CD4-positive, alpha-beta memory T cell (primary cell): ENCODE data around the gene CDH8. TPM values are rescaled to one million over a fixed set of nuclear protein-coding genes. Genes with fewer than 3 reads are reported as not detected.
"Not testable (repeated sequence)": the region's sequence is repeated elsewhere in the genome, so short reads cannot be mapped to it uniquely, and the experiment has no call there.

Experiments used
- CTCF ChIA-PET: fragments of 350-600 bp; sonication (Branson Sonifier 250); formaldehyde crosslinking; loops from one replicate; lab custom pipeline; 2021; ENCODE audit warnings: inconsistent platforms; ENCODE audit not compliant: partially characterized antibody; lab: Charles Lee
- POLR2A ChIA-PET: fragments of 350-600 bp; sonication (Branson Sonifier 250); formaldehyde crosslinking; loops from one replicate; lab custom pipeline; 2021; ENCODE audit not compliant: partially characterized antibody; lab: Charles Lee
- DNase-seq, 5 donors: peaks; one replicate each; pipeline versions ENCODE4 v3.0.0 to v3.0.0-alpha.2; 2020 to 2022; ENCODE audit warnings: mixed read lengths in 1 of 5
- H3K27ac ChIP-seq: one replicate; pipeline ENCODE4 v1.7.0; 2013; ENCODE audit warnings: low read depth, low read length
- H3K27me3 ChIP-seq: 2 replicates; pipeline ENCODE4 v1.7.0; 2013; ENCODE audit warnings: mild to moderate bottlenecking, low read length, moderate library complexity; ENCODE audit not compliant: insufficient read depth
- H3K36me3 ChIP-seq: 2 replicates; pipeline ENCODE4 v1.7.0; 2013; ENCODE audit warnings: mild to moderate bottlenecking, low read length, moderate library complexity; ENCODE audit not compliant: insufficient read depth
- H3K4me1 ChIP-seq: 2 replicates; pipeline ENCODE4 v1.7.0; 2013; ENCODE audit warnings: mild to moderate bottlenecking, low read length, moderate library complexity; ENCODE audit not compliant: insufficient read depth
- H3K4me3 ChIP-seq, 2 donors: one replicate each; pipeline ENCODE4 v1.7.0; 2013; ENCODE audit warnings: low read length in 2 of 2, mild to moderate bottlenecking in 1 of 2
- H3K9me3 ChIP-seq, 2 donors: one replicate each; pipeline ENCODE4 v1.7.0; 2013; ENCODE audit warnings: low read length in 2 of 2, control low read depth in 1 of 2; ENCODE audit not compliant: control insufficient read depth in 1 of 2
- H3K27ac Mint-ChIP-seq, 7 donors: one replicate each; pipeline ENCODE4 v1.8.0; 2020 to 2021; ENCODE audit warnings: mixed read lengths in 7 of 7, mild to moderate bottlenecking in 6 of 7, inconsistent platforms in 3 of 7, moderate library complexity in 3 of 7
- H3K27me3 Mint-ChIP-seq, 2 donors: one replicate each; pipeline ENCODE4 v1.8.0; 2020 to 2021; ENCODE audit warnings: mixed read lengths in 2 of 2
- H3K36me3 Mint-ChIP-seq, 2 donors: one replicate each; pipeline ENCODE4 v1.8.0; 2020 to 2021; ENCODE audit warnings: mixed read lengths in 2 of 2, inconsistent platforms in 1 of 2, mild to moderate bottlenecking in 1 of 2
- H3K4me1 Mint-ChIP-seq, 4 donors: one replicate each; pipeline ENCODE4 v1.8.0; 2020 to 2021; ENCODE audit warnings: mixed read lengths in 4 of 4, mild to moderate bottlenecking in 1 of 4
- H3K4me3 Mint-ChIP-seq, 8 donors: one replicate each; pipeline ENCODE4 v1.8.0; 2020 to 2021; ENCODE audit warnings: mixed read lengths in 8 of 8, mild to moderate bottlenecking in 7 of 8, moderate library complexity in 6 of 8, inconsistent platforms in 3 of 8
- H3K9me3 Mint-ChIP-seq, 8 donors: one replicate each; pipeline ENCODE4 v1.8.0; 2020 to 2021; ENCODE audit warnings: mixed read lengths in 8 of 8, mild to moderate bottlenecking in 5 of 8, inconsistent platforms in 3 of 8, moderate library complexity in 1 of 8
- intact Hi-C: fragments of 100-400 bp; cut with micrococcal nuclease; formaldehyde crosslinking; loops from one replicate; pipeline ENCODE4 v1.15.1; 2023
- polyA plus RNA-seq, 2 donors: library from polyadenylated mRNA; unstranded; fragments of 300-500 nt; fragmentation: Illumina TruSeq; gene quantifications; one replicate each; pipeline ENCODE4 v1.2.3, GENCODE V29; 2021
- total RNA-seq, 2 experiments: library from RNA; stranded (reverse); gene quantifications; one replicate each; pipeline ENCODE4 v1.2.3, GENCODE V29; 2021

Gene CDH8
- total and polyA plus RNA-seq, 4 experiments from 2014 or later, result not detected

- Mint-ChIP-seq H3K4me3 (no peak overlapping the region), H3K9me3 (peaks cover 0 to 47% (median 21%) of the 10 kb centered on the region in 8 donors), H3K27me3 (no peaks in the 10 kb centered on the region), H3K4me1 (no peaks in the 10 kb centered on the region), H3K36me3 (no peaks in the 10 kb centered on the region), H3K27ac (no peak overlapping the region)
- ChIA-PET CTCF (no interaction called here), POLR2A (no interaction called here)
- H3K9me3 ChIP-seq, result no peaks in the 10 kb centered on the region
- no peaks in the 10 kb centered on the region for H3K36me3 ChIP-seq
- no peak overlapping the region for H3K27ac ChIP-seq
- no peaks in the 10 kb centered on the region for H3K4me1 ChIP-seq
- DNase-seq, result no peak
- intact Hi-C loops, result no loop called here
- H3K27me3 ChIP-seq, result no peaks in the 10 kb centered on the region
- H3K4me3 ChIP-seq, result no peak overlapping the region
Measured at GRCh38 chr16:61721544-61721943, 314.7 kb downstream of the CDH8 start.

GRCh38 chr16:61715393-61715792 is 320.8 kb downstream of the CDH8 start:
- ChIA-PET CTCF (no interaction called here), POLR2A (no interaction called here)
- H3K27me3 ChIP-seq, result no peaks in the 10 kb centered on the region
- H3K27me3 Mint-ChIP-seq, result no peaks in the 10 kb centered on the region
- H3K4me3 ChIP-seq, result no peak overlapping the region
- no peaks in the 10 kb centered on the region for H3K36me3 ChIP-seq
- H3K27ac ChIP-seq, result no peak overlapping the region
- no peaks in the 10 kb centered on the region for H3K4me1 ChIP-seq
- H3K9me3 ChIP-seq, result no peaks in the 10 kb centered on the region
- H3K36me3 Mint-ChIP-seq, result no peaks in the 10 kb centered on the region
- peaks cover 0 to 36% (median 9%) of the 10 kb centered on the region in 8 donors for H3K9me3 Mint-ChIP-seq
- no peak overlapping the region for H3K27ac Mint-ChIP-seq
- DNase-seq, result no peak
- H3K4me1 Mint-ChIP-seq, result no peaks in the 10 kb centered on the region
- intact Hi-C loops, result no loop called here
- no peak overlapping the region for H3K4me3 Mint-ChIP-seq

GRCh38 chr16:61713787-61714186 is 322.5 kb downstream of the CDH8 start:
- CTCF ChIA-PET, result no interaction called here
- Mint-ChIP-seq H3K27me3 (no peaks in the 10 kb centered on the region), H3K27ac (no peak overlapping the region), H3K9me3 (peaks cover 0 to 40% (median 7%) of the 10 kb centered on the region in 8 donors), H3K36me3 (no peaks in the 10 kb centered on the region), H3K4me3 (no peak overlapping the region), H3K4me1 (no peaks in the 10 kb centered on the region)
- H3K27ac ChIP-seq, result no peak overlapping the region
- no peaks in the 10 kb centered on the region for H3K4me1 ChIP-seq
- POLR2A ChIA-PET, result no interaction called here
- H3K36me3 ChIP-seq, result no peaks in the 10 kb centered on the region
- intact Hi-C loops, result no loop called here
- H3K4me3 ChIP-seq, result no peak overlapping the region
- H3K27me3 ChIP-seq, result no peaks in the 10 kb centered on the region
- no peaks in the 10 kb centered on the region for H3K9me3 ChIP-seq
- DNase-seq, result no peak

GRCh38 chr16:61699640-61700039 is 336.6 kb downstream of the CDH8 start:
- H3K4me1 ChIP-seq, H3K4me3 ChIP-seq, H3K9me3 ChIP-seq, CTCF ChIA-PET, H3K36me3 ChIP-seq, H3K27me3 Mint-ChIP-seq, H3K4me1 Mint-ChIP-seq, H3K27ac ChIP-seq, H3K27me3 ChIP-seq, POLR2A ChIA-PET, intact Hi-C loops, H3K4me3 Mint-ChIP-seq, H3K36me3 Mint-ChIP-seq, H3K27ac Mint-ChIP-seq, DNase-seq: not testable (repeated sequence)
- peaks cover 2 to 39% (median 23%) of the 10 kb centered on the region in 8 donors for H3K9me3 Mint-ChIP-seq

- H3K36me3 ChIP-seq, result no peaks in the 10 kb centered on the region
- no peaks in the 10 kb centered on the region for H3K27me3 Mint-ChIP-seq
- peaks cover 3 to 30% (median 19%) of the 10 kb centered on the region in 8 donors for H3K9me3 Mint-ChIP-seq
- H3K36me3 Mint-ChIP-seq, result no peaks in the 10 kb centered on the region
- H3K27ac ChIP-seq, result no peak overlapping the region
- DNase-seq, result no peak
- intact Hi-C loops, result no loop called here
- H3K9me3 ChIP-seq, result no peaks in the 10 kb centered on the region
- H3K4me1 Mint-ChIP-seq, result no peaks in the 10 kb centered on the region
- H3K4me3 Mint-ChIP-seq, result no peak overlapping the region
- H3K27me3 ChIP-seq, result no peaks in the 10 kb centered on the region
- CTCF ChIA-PET, result no interaction called here
- POLR2A ChIA-PET, result no interaction called here
- H3K27ac Mint-ChIP-seq, result no peak overlapping the region
- H3K4me1 ChIP-seq, result no peaks in the 10 kb centered on the region
- no peak overlapping the region for H3K4me3 ChIP-seq
Measured at GRCh38 chr16:61684541-61684940, 351.7 kb downstream of the CDH8 start.

GRCh38 chr16:61681673-61682072 is 354.6 kb downstream of the CDH8 start:
- H3K4me1 ChIP-seq, result no peaks in the 10 kb centered on the region
- H3K4me1 Mint-ChIP-seq, result no peaks in the 10 kb centered on the region
- H3K9me3 Mint-ChIP-seq, result peaks cover 3 to 40% (median 19%) of the 10 kb centered on the region in 8 donors
- ChIA-PET POLR2A (no interaction called here), CTCF (no interaction called here)
- H3K9me3 ChIP-seq, result no peaks in the 10 kb centered on the region
- H3K27ac ChIP-seq, result no peak overlapping the region
- no peak overlapping the region for H3K4me3 ChIP-seq
- no peaks in the 10 kb centered on the region for H3K36me3 Mint-ChIP-seq
- no peak overlapping the region for H3K27ac Mint-ChIP-seq
- H3K27me3 ChIP-seq, result no peaks in the 10 kb centered on the region
- intact Hi-C loops, result no loop called here
- H3K27me3 Mint-ChIP-seq, result no peaks in the 10 kb centered on the region
- DNase-seq, result no peak
- H3K4me3 Mint-ChIP-seq, result no peak overlapping the region
- no peaks in the 10 kb centered on the region for H3K36me3 ChIP-seq

GRCh38 chr16:61681124-61681523 is 355.1 kb downstream of the CDH8 start:
- no peak overlapping the region for H3K27ac ChIP-seq
- no peak overlapping the region for H3K27ac Mint-ChIP-seq
- H3K4me3 ChIP-seq, result no peak overlapping the region
- no peak overlapping the region for H3K4me3 Mint-ChIP-seq
- CTCF ChIA-PET, result no interaction called here
- no peaks in the 10 kb centered on the region for H3K36me3 ChIP-seq
- H3K36me3 Mint-ChIP-seq, result no peaks in the 10 kb centered on the region
- H3K4me1 Mint-ChIP-seq, result no peaks in the 10 kb centered on the region
- peaks cover 3 to 40% (median 18%) of the 10 kb centered on the region in 8 donors for H3K9me3 Mint-ChIP-seq
- POLR2A ChIA-PET, result no interaction called here
- H3K4me1 ChIP-seq, result no peaks in the 10 kb centered on the region
- H3K27me3 Mint-ChIP-seq, result no peaks in the 10 kb centered on the region
- intact Hi-C loops, result no loop called here
- H3K27me3 ChIP-seq, result no peaks in the 10 kb centered on the region
- DNase-seq, result no peak
- no peaks in the 10 kb centered on the region for H3K9me3 ChIP-seq

GRCh38 chr16:61678182-61678581 is 358.1 kb downstream of the CDH8 start:
- no peak for DNase-seq
- H3K9me3 ChIP-seq, result no peaks in the 10 kb centered on the region
- no peak overlapping the region for H3K4me3 Mint-ChIP-seq
- H3K9me3 Mint-ChIP-seq, result peaks cover 0 to 45% (median 25%) of the 10 kb centered on the region in 8 donors
- no peaks in the 10 kb centered on the region for H3K36me3 ChIP-seq
- no peak overlapping the region for H3K4me3 ChIP-seq
- H3K27me3 Mint-ChIP-seq, result no peaks in the 10 kb centered on the region
- H3K4me1 ChIP-seq, result no peaks in the 10 kb centered on the region
- ChIA-PET POLR2A (no interaction called here), CTCF (no interaction called here)
- no peak overlapping the region for H3K27ac Mint-ChIP-seq
- H3K27ac ChIP-seq, result no peak overlapping the region
- no peaks in the 10 kb centered on the region for H3K27me3 ChIP-seq
- H3K36me3 Mint-ChIP-seq, result no peaks in the 10 kb centered on the region
- H3K4me1 Mint-ChIP-seq, result no peaks in the 10 kb centered on the region
- intact Hi-C loops, result no loop called here
